CD4-positive, alpha-beta memory T cell (primary cell): ENCODE results near the gene A4GALT. TPM values are rescaled to one million over a fixed set of nuclear protein-coding genes. Genes with fewer than 3 reads are reported as not detected.

Experiments
- CTCF ChIA-PET: fragments of 350-600 bp; sonication (Branson Sonifier 250); formaldehyde crosslinking; loops from one replicate; lab custom pipeline; 2021; ENCODE audit warnings: inconsistent platforms; ENCODE audit not compliant: partially characterized antibody; lab: Charles Lee
- POLR2A ChIA-PET: fragments of 350-600 bp; sonication (Branson Sonifier 250); formaldehyde crosslinking; loops from one replicate; lab custom pipeline; 2021; ENCODE audit not compliant: partially characterized antibody; lab: Charles Lee
- DNase-seq, 5 donors: peaks; one replicate each; pipeline versions ENCODE4 v3.0.0 to v3.0.0-alpha.2; 2020 to 2022; ENCODE audit warnings: mixed read lengths in 1 of 5
- H3K27ac ChIP-seq: one replicate; pipeline ENCODE4 v1.7.0; 2013; ENCODE audit warnings: low read depth, low read length
- H3K27me3 ChIP-seq: 2 replicates; pipeline ENCODE4 v1.7.0; 2013; ENCODE audit warnings: mild to moderate bottlenecking, low read length, moderate library complexity; ENCODE audit not compliant: insufficient read depth
- H3K36me3 ChIP-seq: 2 replicates; pipeline ENCODE4 v1.7.0; 2013; ENCODE audit warnings: mild to moderate bottlenecking, low read length, moderate library complexity; ENCODE audit not compliant: insufficient read depth
- H3K4me1 ChIP-seq: 2 replicates; pipeline ENCODE4 v1.7.0; 2013; ENCODE audit warnings: mild to moderate bottlenecking, low read length, moderate library complexity; ENCODE audit not compliant: insufficient read depth
- H3K4me3 ChIP-seq, 2 donors: one replicate each; pipeline ENCODE4 v1.7.0; 2013; ENCODE audit warnings: low read length in 2 of 2, mild to moderate bottlenecking in 1 of 2
- H3K9me3 ChIP-seq, 2 donors: one replicate each; pipeline ENCODE4 v1.7.0; 2013; ENCODE audit warnings: low read length in 2 of 2, control low read depth in 1 of 2; ENCODE audit not compliant: control insufficient read depth in 1 of 2
- H3K27ac Mint-ChIP-seq, 7 donors: one replicate each; pipeline ENCODE4 v1.8.0; 2020 to 2021; ENCODE audit warnings: mixed read lengths in 7 of 7, mild to moderate bottlenecking in 6 of 7, inconsistent platforms in 3 of 7, moderate library complexity in 3 of 7
- H3K27me3 Mint-ChIP-seq, 2 donors: one replicate each; pipeline ENCODE4 v1.8.0; 2020 to 2021; ENCODE audit warnings: mixed read lengths in 2 of 2
- H3K36me3 Mint-ChIP-seq, 2 donors: one replicate each; pipeline ENCODE4 v1.8.0; 2020 to 2021; ENCODE audit warnings: mixed read lengths in 2 of 2, inconsistent platforms in 1 of 2, mild to moderate bottlenecking in 1 of 2
- H3K4me1 Mint-ChIP-seq, 4 donors: one replicate each; pipeline ENCODE4 v1.8.0; 2020 to 2021; ENCODE audit warnings: mixed read lengths in 4 of 4, mild to moderate bottlenecking in 1 of 4
- H3K4me3 Mint-ChIP-seq, 8 donors: one replicate each; pipeline ENCODE4 v1.8.0; 2020 to 2021; ENCODE audit warnings: mixed read lengths in 8 of 8, mild to moderate bottlenecking in 7 of 8, moderate library complexity in 6 of 8, inconsistent platforms in 3 of 8
- H3K9me3 Mint-ChIP-seq, 8 donors: one replicate each; pipeline ENCODE4 v1.8.0; 2020 to 2021; ENCODE audit warnings: mixed read lengths in 8 of 8, mild to moderate bottlenecking in 5 of 8, inconsistent platforms in 3 of 8, moderate library complexity in 1 of 8
- intact Hi-C: fragments of 100-400 bp; cut with micrococcal nuclease; formaldehyde crosslinking; loops from one replicate; pipeline ENCODE4 v1.15.1; 2023
- polyA plus RNA-seq, 2 donors: library from polyadenylated mRNA; unstranded; fragments of 300-500 nt; fragmentation: Illumina TruSeq; gene quantifications; one replicate each; pipeline ENCODE4 v1.2.3, GENCODE V29; 2021
- total RNA-seq, 2 experiments: library from RNA; stranded (reverse); gene quantifications; one replicate each; pipeline ENCODE4 v1.2.3, GENCODE V29; 2021

A4GALT gene
- total and polyA plus RNA-seq, 4 experiments from 2014 or later = 0.15 TPM; not detected in 3

GRCh38 chr22:42714308-42714707, 6.4 kb downstream of the A4GALT start:
- H3K4me1 ChIP-seq = no peaks in the 10 kb centered on the region
- peaks cover 0 to 18% (median 9%) of the 10 kb centered on the region in 8 donors for H3K9me3 Mint-ChIP-seq
- H3K36me3 ChIP-seq = no peaks in the 10 kb centered on the region
- intact Hi-C loops = no loop called here
- H3K27ac Mint-ChIP-seq = no peak overlapping the region
- no peak overlapping the region for H3K27ac ChIP-seq
- H3K4me3 ChIP-seq = no peak overlapping the region
- no peak overlapping the region for H3K4me3 Mint-ChIP-seq
- peaks cover 1 to 4% (median 3%) of the 10 kb centered on the region in 4 donors for H3K4me1 Mint-ChIP-seq
- H3K27me3 ChIP-seq = peaks cover 13% of the 10 kb centered on the region
- H3K27me3 Mint-ChIP-seq = peaks cover 29 to 38% of the 10 kb centered on the region in 2 donors
- DNase-seq = no peak
- no peaks in the 10 kb centered on the region for H3K9me3 ChIP-seq
- H3K36me3 Mint-ChIP-seq = peaks cover 0 to 4% of the 10 kb centered on the region in 2 donors
- ChIA-PET POLR2A (no interaction called here), CTCF (no interaction called here)

GRCh38 chr22:42711895-42712837, 8.5 kb downstream of the A4GALT start:
- Histone ChIP-seq H3K4me3 (no peak overlapping the region), H3K36me3 (no peaks in the 10 kb centered on the region), H3K4me1 (no peaks in the 10 kb centered on the region), H3K27ac (no peak overlapping the region), H3K27me3 (peaks cover 3% of the 10 kb centered on the region), H3K9me3 (no peaks in the 10 kb centered on the region)
- H3K9me3 Mint-ChIP-seq = peaks cover 0 to 23% (median 12%) of the 10 kb centered on the region in 8 donors
- H3K4me1 Mint-ChIP-seq = no peaks in the 10 kb centered on the region
- ChIA-PET CTCF (no interaction called here), POLR2A (no interaction called here)
- H3K27ac Mint-ChIP-seq = no peak overlapping the region
- intact Hi-C loops = no loop called here
- H3K4me3 Mint-ChIP-seq = no peak overlapping the region
- H3K36me3 Mint-ChIP-seq = peaks cover 1 to 4% of the 10 kb centered on the region in 2 donors
- H3K27me3 Mint-ChIP-seq = peaks cover 24 to 28% of the 10 kb centered on the region in 2 donors
- DNase-seq = no peak

GRCh38 chr22:42711281-42711731, 9.4 kb downstream of the A4GALT start:
- CTCF ChIA-PET = no interaction called here
- Histone ChIP-seq H3K36me3 (no peaks in the 10 kb centered on the region), H3K27me3 (peaks cover 3% of the 10 kb centered on the region), H3K4me1 (no peaks in the 10 kb centered on the region), H3K27ac (no peak overlapping the region), H3K4me3 (no peak overlapping the region), H3K9me3 (no peaks in the 10 kb centered on the region)
- no peaks in the 10 kb centered on the region for H3K4me1 Mint-ChIP-seq
- H3K27ac Mint-ChIP-seq = no peak overlapping the region
- H3K27me3 Mint-ChIP-seq = peaks cover 20 to 24% of the 10 kb centered on the region in 2 donors
- intact Hi-C loops = no loop called here
- no peak for DNase-seq
- POLR2A ChIA-PET = no interaction called here
- peaks cover 0 to 23% (median 12%) of the 10 kb centered on the region in 8 donors for H3K9me3 Mint-ChIP-seq
- peaks cover 1 to 4% of the 10 kb centered on the region in 2 donors for H3K36me3 Mint-ChIP-seq
- no peak overlapping the region for H3K4me3 Mint-ChIP-seq

GRCh38 chr22:42708417-42708816, 12.3 kb downstream of the A4GALT start:
- ChIA-PET CTCF (no interaction called here), POLR2A (no interaction called here)
- H3K36me3 Mint-ChIP-seq = peaks cover 1 to 4% of the 10 kb centered on the region in 2 donors
- Histone ChIP-seq H3K27me3 (peaks cover 3% of the 10 kb centered on the region), H3K27ac (no peak overlapping the region), H3K36me3 (no peaks in the 10 kb centered on the region), H3K4me1 (no peaks in the 10 kb centered on the region), H3K4me3 (no peak overlapping the region), H3K9me3 (no peaks in the 10 kb centered on the region)
- H3K27me3 Mint-ChIP-seq = peaks cover 16 to 17% of the 10 kb centered on the region in 2 donors
- no peak for DNase-seq
- no peaks in the 10 kb centered on the region for H3K4me1 Mint-ChIP-seq
- no peak overlapping the region for H3K4me3 Mint-ChIP-seq
- H3K9me3 Mint-ChIP-seq = peaks cover 0 to 22% (median 12%) of the 10 kb centered on the region in 8 donors
- no peak overlapping the region for H3K27ac Mint-ChIP-seq
- intact Hi-C loops = no loop called here

GRCh38 chr22:42707496-42707895, 13.2 kb downstream of the A4GALT start:
- intact Hi-C loops = no loop called here
- Mint-ChIP-seq H3K4me1 (no peaks in the 10 kb centered on the region), H3K27ac (no peak overlapping the region), H3K27me3 (peaks cover 11 to 13% of the 10 kb centered on the region in 2 donors), H3K36me3 (peaks cover 1 to 4% of the 10 kb centered on the region in 2 donors), H3K4me3 (no peak overlapping the region), H3K9me3 (peaks cover 0 to 22% (median 12%) of the 10 kb centered on the region in 8 donors)
- no peak overlapping the region for H3K4me3 ChIP-seq
- CTCF ChIA-PET = no interaction called here
- H3K27me3 ChIP-seq = peaks cover 3% of the 10 kb centered on the region
- H3K36me3 ChIP-seq = no peaks in the 10 kb centered on the region
- no peaks in the 10 kb centered on the region for H3K4me1 ChIP-seq
- POLR2A ChIA-PET = no interaction called here
- H3K9me3 ChIP-seq = no peaks in the 10 kb centered on the region
- no peak for DNase-seq
- H3K27ac ChIP-seq = no peak overlapping the region

- Histone ChIP-seq H3K27ac (no peak overlapping the region), H3K36me3 (no peaks in the 10 kb centered on the region), H3K4me1 (no peaks in the 10 kb centered on the region), H3K4me3 (no peak overlapping the region), H3K9me3 (no peaks in the 10 kb centered on the region), H3K27me3 (no peaks in the 10 kb centered on the region)
- no peak overlapping the region for H3K27ac Mint-ChIP-seq
- peaks cover 1 to 3% of the 10 kb centered on the region in 2 donors for H3K36me3 Mint-ChIP-seq
- DNase-seq = no peak
- H3K9me3 Mint-ChIP-seq = peaks cover 0 to 17% (median 8%) of the 10 kb centered on the region in 8 donors
- ChIA-PET CTCF (no interaction called here), POLR2A (no interaction called here)
- H3K27me3 Mint-ChIP-seq = peaks cover 6 to 8% of the 10 kb centered on the region in 2 donors
- no peaks in the 10 kb centered on the region for H3K4me1 Mint-ChIP-seq
- no peak overlapping the region for H3K4me3 Mint-ChIP-seq
- intact Hi-C loops = no loop called here
Measured at GRCh38 chr22:42704896-42705295, 15.8 kb downstream of the A4GALT start.

GRCh38 chr22:42702675-42703074, 18.0 kb downstream of the A4GALT start:
- Histone ChIP-seq H3K4me1 (no peaks in the 10 kb centered on the region), H3K27ac (no peak overlapping the region), H3K27me3 (no peaks in the 10 kb centered on the region), H3K4me3 (no peak overlapping the region), H3K9me3 (no peaks in the 10 kb centered on the region), H3K36me3 (no peaks in the 10 kb centered on the region)
- H3K36me3 Mint-ChIP-seq = no peaks in the 10 kb centered on the region
- no peaks in the 10 kb centered on the region for H3K4me1 Mint-ChIP-seq
- ChIA-PET POLR2A (no interaction called here), CTCF (no interaction called here)
- intact Hi-C loops = no loop called here
- DNase-seq = no peak
- peaks cover 0 to 3% (median 0%) of the 10 kb centered on the region in 8 donors for H3K9me3 Mint-ChIP-seq
- no peak overlapping the region for H3K4me3 Mint-ChIP-seq
- H3K27ac Mint-ChIP-seq = no peak overlapping the region
- peaks cover 1 to 6% of the 10 kb centered on the region in 2 donors for H3K27me3 Mint-ChIP-seq
